HEK293 (cell line): ENCODE results near the gene TXNRD2.

Experiments
- CTCF ChIP-seq: fragments of 450-650 bp; formaldehyde crosslinking; IDR thresholded peaks from 2 replicates; pipeline ENCODE4 v1.5.1; 2016; ENCODE audit warnings: missing biosample characterization, missing genetic modification characterization
- GLI4 ChIP-seq: fragments of 450-650 bp; formaldehyde crosslinking; IDR thresholded peaks from 2 replicates; pipeline ENCODE4 v1.5.1; 2016; ENCODE audit warnings: missing biosample characterization, missing genetic modification characterization
- KLF16 ChIP-seq: fragments of 450-650 bp; formaldehyde crosslinking; IDR thresholded peaks from 2 replicates; pipeline ENCODE4 v1.5.1; 2017; ENCODE audit warnings: missing biosample characterization, missing genetic modification characterization
- SETDB1 ChIP-seq: IDR thresholded peaks from one replicate; pipeline ENCODE4 v1.6.1; 2017; ENCODE audit warnings: mild to moderate bottlenecking, low read length, moderate library complexity, mixed read lengths; ENCODE audit not compliant: insufficient read length
- TSHZ1 ChIP-seq: fragments of 450-650 bp; formaldehyde crosslinking; IDR thresholded peaks from 2 replicates; pipeline ENCODE4 v1.5.1; 2016; ENCODE audit warnings: missing biosample characterization, missing genetic modification characterization, borderline replicate concordance
- ZNF175 ChIP-seq: fragments of 450-650 bp; formaldehyde crosslinking; IDR thresholded peaks from 2 replicates; pipeline ENCODE4 v1.5.1; 2016; ENCODE audit warnings: missing biosample characterization, missing genetic modification characterization
- ZNF202 ChIP-seq: fragments of 450-650 bp; formaldehyde crosslinking; IDR thresholded peaks from 2 replicates; pipeline ENCODE4 v1.5.1; 2016; ENCODE audit warnings: missing biosample characterization, missing genetic modification characterization, borderline replicate concordance
- ZNF292 ChIP-seq: fragments of 450-650 bp; formaldehyde crosslinking; IDR thresholded peaks from 2 replicates; pipeline ENCODE4 v1.5.1; 2016; ENCODE audit warnings: low read depth, missing biosample characterization, missing genetic modification characterization, borderline replicate concordance
- ZNF391 ChIP-seq: fragments of 450-650 bp; formaldehyde crosslinking; IDR thresholded peaks from 2 replicates; pipeline ENCODE4 v1.5.1; 2016; ENCODE audit warnings: low read depth, missing biosample characterization, missing genetic modification characterization, borderline replicate concordance
- ZNF510 ChIP-seq: fragments of 450-650 bp; formaldehyde crosslinking; IDR thresholded peaks from 2 replicates; pipeline ENCODE4 v1.5.1; 2018; ENCODE audit warnings: mild to moderate bottlenecking, missing genetic modification characterization, missing biosample characterization; ENCODE audit not compliant: insufficient replicate concordance
- ZNF544 ChIP-seq: fragments of 450-650 bp; formaldehyde crosslinking; IDR thresholded peaks from 2 replicates; pipeline ENCODE4 v1.5.0; 2017; ENCODE audit warnings: missing biosample characterization, missing genetic modification characterization
- ZNF560 ChIP-seq: fragments of 450-650 bp; formaldehyde crosslinking; IDR thresholded peaks from 2 replicates; pipeline ENCODE4 v1.5.1; 2017; ENCODE audit warnings: missing biosample characterization, missing genetic modification characterization, borderline replicate concordance
- ZNF707 ChIP-seq: fragments of 450-650 bp; formaldehyde crosslinking; IDR thresholded peaks from 2 replicates; pipeline ENCODE4 v1.5.1; 2016; ENCODE audit warnings: missing biosample characterization, missing genetic modification characterization
- ZNF776 ChIP-seq: fragments of 450-650 bp; formaldehyde crosslinking; IDR thresholded peaks from 2 replicates; pipeline ENCODE4 v1.5.0; 2017; ENCODE audit warnings: missing biosample characterization, missing genetic modification characterization, borderline replicate concordance

GRCh38 chr22:19826619-19826950 lies 115.0 kb downstream of the TXNRD2 start:
- TF ChIP-seq ZNF391 (tag by site-specific recombination) (no peak), KLF16 (tag by site-specific recombination) (no peak), ZNF776 (tag by site-specific recombination) (no peak), CTCF (tag by site-specific recombination) (no peak), ZNF175 (tag by site-specific recombination) (no peak), ZNF510 (tag by site-specific recombination) (no peak), TSHZ1 (tag by site-specific recombination) (no peak), ZNF292 (no peak), ZNF707 (tag by site-specific recombination) (no peak), ZNF202 (no peak), GLI4 (tag by site-specific recombination) (no peak), SETDB1 (no peak), ZNF560 (tag by site-specific recombination) (no peak), ZNF544 (no peak)
